Ovary (tissue), 3 donors: ENCODE data around the gene ACTL6B.

Source experiments
- EP300 ChIP-seq: sonication (generic); formaldehyde crosslinking; IDR thresholded peaks from one replicate; pipeline ENCODE4 v1.6.1; 2017; ENCODE audit warnings: antibody characterized with exemption
- TF ChIP-seq, protein P1 (sequence below), 3 donors: fragments of 450-650 bp in 2 of 3; fragments of 200-600 bp in 1 of 3; IDR thresholded peaks; one replicate each; pipeline versions ENCODE4 v1.5.1 to v1.8.0; 2016 to 2022; ENCODE audit warnings: antibody characterized with exemption in 3 of 3, mild to moderate bottlenecking in 1 of 3
- donor health status: DM: no; HTN: no; CAD: no.

DNA sequence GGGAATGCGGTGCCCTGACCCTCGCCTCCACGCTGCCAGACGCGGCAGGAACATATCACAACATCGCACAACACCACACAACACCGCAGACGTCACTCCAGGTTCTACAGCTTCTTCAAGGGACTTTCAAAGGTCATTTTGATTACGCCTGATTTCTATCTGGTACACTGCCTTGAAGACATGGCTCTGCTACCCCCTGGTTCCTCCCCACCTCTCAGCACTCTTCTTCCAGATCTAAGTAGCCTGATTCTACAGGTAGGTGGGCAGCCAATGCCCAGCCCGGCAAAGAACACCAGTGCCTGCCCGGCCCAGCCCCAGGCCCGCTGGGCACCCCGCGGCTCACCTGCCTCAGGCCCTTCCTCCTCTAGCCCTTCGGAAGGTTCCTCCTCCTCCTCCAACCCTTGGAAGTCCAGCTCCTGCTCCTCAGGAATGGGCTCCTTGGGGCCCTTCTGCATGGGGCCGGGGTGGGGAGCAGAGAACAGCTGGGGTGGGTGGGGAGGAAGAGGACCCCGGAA lies 29.4 kb upstream of the ACTL6B start:
- TF ChIP-seq, protein P1, sequence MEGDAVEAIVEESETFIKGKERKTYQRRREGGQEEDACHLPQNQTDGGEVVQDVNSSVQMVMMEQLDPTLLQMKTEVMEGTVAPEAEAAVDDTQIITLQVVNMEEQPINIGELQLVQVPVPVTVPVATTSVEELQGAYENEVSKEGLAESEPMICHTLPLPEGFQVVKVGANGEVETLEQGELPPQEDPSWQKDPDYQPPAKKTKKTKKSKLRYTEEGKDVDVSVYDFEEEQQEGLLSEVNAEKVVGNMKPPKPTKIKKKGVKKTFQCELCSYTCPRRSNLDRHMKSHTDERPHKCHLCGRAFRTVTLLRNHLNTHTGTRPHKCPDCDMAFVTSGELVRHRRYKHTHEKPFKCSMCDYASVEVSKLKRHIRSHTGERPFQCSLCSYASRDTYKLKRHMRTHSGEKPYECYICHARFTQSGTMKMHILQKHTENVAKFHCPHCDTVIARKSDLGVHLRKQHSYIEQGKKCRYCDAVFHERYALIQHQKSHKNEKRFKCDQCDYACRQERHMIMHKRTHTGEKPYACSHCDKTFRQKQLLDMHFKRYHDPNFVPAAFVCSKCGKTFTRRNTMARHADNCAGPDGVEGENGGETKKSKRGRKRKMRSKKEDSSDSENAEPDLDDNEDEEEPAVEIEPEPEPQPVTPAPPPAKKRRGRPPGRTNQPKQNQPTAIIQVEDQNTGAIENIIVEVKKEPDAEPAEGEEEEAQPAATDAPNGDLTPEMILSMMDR (IDR thresholded peaks at IDR 0.05) = no peak
- TF ChIP-seq EP300 = no peak
